ENCODE data around the gene PLAGL2.

PLAGL2 gene

GRCh38 chr20:32230707-32231106 is 23.2 kb upstream of the PLAGL2 start:
- no peak for DNase-seq

GRCh38 chr20:32229251-32229747 is 21.8 kb upstream of the PLAGL2 start:
- DNase-seq: no peak

GRCh38 chr20:32227744-32228688 is 20.5 kb upstream of the PLAGL2 start:
- no peak for DNase-seq

- no peak for DNase-seq
These were observed 19.8 kb upstream of the PLAGL2 start for GRCh38 chr20:32227306-32227705.

- DNase-seq: no peak
These were observed 18.8 kb upstream of the PLAGL2 start for GRCh38 chr20:32226391-32226790.

- no peak for DNase-seq
These were observed 16.9 kb upstream of the PLAGL2 start for GRCh38 chr20:32224463-32224862.

GRCh38 chr20:32218156-32218900 is 10.8 kb upstream of the PLAGL2 start:
- DNase-seq: no peak

- no peak for DNase-seq
These were observed 8.9 kb upstream of the PLAGL2 start for GRCh38 chr20:32216179-32217142.

- no peak for DNase-seq
These were observed 8.2 kb upstream of the PLAGL2 start for GRCh38 chr20:32215729-32216128.

- no peak for DNase-seq
These were observed 7.6 kb upstream of the PLAGL2 start for GRCh38 chr20:32215147-32215546.

GRCh38 chr20:32213870-32214269 is 6.3 kb upstream of the PLAGL2 start:
- no peak for DNase-seq

GRCh38 chr20:32209850-32210605 is 2.5 kb upstream of the PLAGL2 start:
- DNase-seq: no peak

- DNase-seq: no peak
These were observed 1.1 kb upstream of the PLAGL2 start for GRCh38 chr20:32208499-32209154.

- DNase-seq: no peak
These were observed 550 bp downstream of the PLAGL2 start for GRCh38 chr20:32206760-32207625.

GRCh38 chr20:32205843-32206759 is 1.4 kb downstream of the PLAGL2 start:
- no peak for DNase-seq

- DNase-seq: no peak
These were observed 2.3 kb downstream of the PLAGL2 start for GRCh38 chr20:32205110-32205842.

- no peak for DNase-seq
These were observed 3.1 kb downstream of the PLAGL2 start for GRCh38 chr20:32204205-32205109.

Data from NCI-H2081 treated with DMSO at 0.1 percent for 48 hours (cell line).